DND-41 (cell line): ENCODE measurements around the gene ABCA2.

ENCODE experiments used
- ATAC-seq: fragments of 200-7000 bp; cut with Tn5 transposase; 3 replicates; pipeline ENCODE4 v1.9.1; 2021; ENCODE audit warnings: low read depth; ENCODE audit not compliant: insufficient read depth
- DNase-seq: peaks from one replicate; pipeline ENCODE4 v3.0.0-alpha.2; 2020
- H2AFZ ChIP-seq: 2 replicates; pipeline ENCODE4 v1.6.0; 2012; ENCODE audit warnings: low read depth, low read length
- H3K27ac ChIP-seq: 2 replicates; pipeline ENCODE4 v1.5.1; 2012; ENCODE audit warnings: low read length, inconsistent platforms
- H3K27me3 ChIP-seq: fragments of 200-600 bp; sonication (generic); 2 replicates; pipeline ENCODE4 v1.6.0; 2012; ENCODE audit warnings: low read length, mild to moderate bottlenecking, inconsistent platforms; ENCODE audit not compliant: insufficient read depth, poor library complexity
- H3K36me3 ChIP-seq: 2 replicates; pipeline ENCODE4 v1.5.1; 2012; ENCODE audit warnings: low read length, inconsistent platforms; ENCODE audit not compliant: insufficient read depth
- H3K4me1 ChIP-seq: 2 replicates; pipeline ENCODE4 v1.5.1; 2012; ENCODE audit warnings: mild to moderate bottlenecking, low read length; ENCODE audit not compliant: insufficient read depth
- H3K4me2 ChIP-seq: 2 replicates; pipeline ENCODE4 v1.6.0; 2012; ENCODE audit warnings: mild to moderate bottlenecking, moderate library complexity, low read length, inconsistent platforms; ENCODE audit not compliant: insufficient read depth
- H3K4me3 ChIP-seq, 2 experiments: fragments of 200-600 bp in 1 of 2; shearing (Covaris generic) in 1 of 2; 2 replicates each; pipeline ENCODE4 v1.5.1; 2012 to 2016; ENCODE audit warnings: inconsistent platforms in 2 of 2, low read length in 2 of 2, mild to moderate bottlenecking in 2 of 2, low read depth in 1 of 2, moderate library complexity in 1 of 2
- H3K79me2 ChIP-seq: 2 replicates; pipeline ENCODE4 v1.6.0; 2012; ENCODE audit warnings: low read length, inconsistent platforms; ENCODE audit not compliant: insufficient read depth
- H3K9ac ChIP-seq: 2 replicates; pipeline ENCODE4 v1.6.0; 2012; ENCODE audit warnings: low read depth, mild to moderate bottlenecking, inconsistent platforms, low read length, moderate library complexity
- H3K9me3 ChIP-seq: 2 replicates; pipeline ENCODE4 v1.5.1; 2012; ENCODE audit warnings: low read length, moderate library complexity, mild to moderate bottlenecking, inconsistent platforms; ENCODE audit not compliant: insufficient read depth, severe bottlenecking
- H4K20me1 ChIP-seq: 2 replicates; pipeline ENCODE4 v1.6.0; 2012; ENCODE audit warnings: low read length; ENCODE audit not compliant: insufficient read depth
- CTCF ChIP-seq: IDR thresholded peaks from 2 replicates; pipeline ENCODE4 v1.5.1; 2012; ENCODE audit warnings: borderline replicate concordance, low read length, moderate library complexity, mild to moderate bottlenecking; ENCODE audit not compliant: poor library complexity, severe bottlenecking; ENCODE audit errors: extremely low read depth
- EZH2 ChIP-seq: IDR thresholded peaks from 3 replicates; pipeline ENCODE4 v1.6.1; 2012; ENCODE audit warnings: borderline replicate concordance, low read depth, mild to moderate bottlenecking, moderate library complexity, low read length, inconsistent platforms; ENCODE audit not compliant: severe bottlenecking

ABCA2 gene

DNA sequence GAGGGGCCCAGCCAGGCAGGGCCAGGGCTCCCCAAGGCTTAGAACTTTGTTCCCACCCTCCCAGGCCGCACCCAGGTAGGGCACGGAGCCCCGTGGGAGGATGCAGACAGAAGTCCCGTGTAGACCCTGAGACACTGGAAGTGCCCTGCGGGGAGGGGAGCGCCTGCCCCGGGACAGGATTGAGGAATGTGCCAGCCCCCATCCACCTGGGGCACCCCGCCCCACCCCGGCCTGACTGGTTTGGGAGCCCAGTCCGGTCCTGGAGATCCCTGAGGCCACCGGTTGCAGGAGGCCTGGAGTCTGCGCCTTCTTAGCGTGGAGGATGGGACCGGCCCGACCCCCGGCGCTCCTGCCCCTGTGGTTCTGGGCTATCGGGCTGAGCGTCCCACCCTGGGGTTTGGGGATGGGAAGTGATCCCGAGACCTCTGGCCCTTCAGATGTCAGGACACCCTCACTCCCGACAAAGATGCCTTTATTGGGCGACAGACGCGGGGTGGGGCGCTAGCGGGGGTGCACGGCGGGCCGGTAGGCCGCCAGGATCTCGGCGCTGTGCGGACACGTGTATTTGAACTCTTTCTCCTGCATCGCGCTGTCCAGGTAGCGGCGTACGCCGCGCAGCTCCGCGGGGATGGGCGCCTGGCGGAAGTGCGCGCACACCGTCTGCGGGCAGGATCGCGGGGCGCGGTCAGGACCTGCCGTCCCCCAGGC lies 33.7 kb downstream of the ABCA2 start:
- Histone ChIP-seq H3K27me3 (peaks cover 2% of the 10 kb centered on the region), H3K9ac (0 out of 2 replicates have a peak overlapping the region, but pooled peaks have one; percentile 88), H3K27ac (no peak overlapping the region), H4K20me1 (peaks cover 26% of the 10 kb centered on the region), H3K9me3 (no peaks in the 10 kb centered on the region), H3K36me3 (peaks cover 12% of the 10 kb centered on the region), H3K79me2 (peaks cover 16% of the 10 kb centered on the region), H3K4me3 (no peak overlapping the region), H3K4me2 (no peak overlapping the region), H2AFZ (no peak overlapping the region), H3K4me1 (peaks cover 16% of the 10 kb centered on the region)
- no peak for DNase-seq
- no peak for ATAC-seq
- TF ChIP-seq EZH2 (no peak), CTCF (no peak)

DNA sequence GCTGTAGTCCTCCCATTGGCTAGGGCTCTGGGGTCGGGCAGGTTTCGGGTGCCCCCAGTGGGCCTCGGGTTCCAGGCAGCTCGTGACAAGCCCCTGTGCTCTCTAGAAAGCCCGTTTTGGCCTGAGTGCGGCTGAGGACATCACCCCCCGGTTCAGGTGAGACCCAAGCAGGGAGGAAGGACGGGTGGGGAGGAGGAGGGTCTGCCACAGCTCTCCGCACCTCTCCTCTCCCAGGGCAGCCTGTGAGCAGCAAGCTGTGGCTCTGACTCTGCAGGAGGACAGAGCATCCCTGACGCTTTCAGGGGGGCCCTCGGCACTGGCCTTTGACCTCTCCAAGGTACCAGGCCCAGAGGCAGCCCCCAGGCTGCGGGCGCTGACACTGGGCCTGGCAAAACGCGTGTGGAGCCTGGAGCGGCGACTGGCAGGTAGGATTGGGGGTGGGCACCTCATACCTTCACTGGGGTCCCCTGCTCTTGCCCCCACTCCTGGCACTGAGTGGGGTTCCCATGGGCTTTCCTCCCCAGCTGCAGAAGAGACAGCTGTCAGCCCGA lies 35.1 kb downstream of the ABCA2 start:
- Histone ChIP-seq H3K4me1 (peaks cover 16% of the 10 kb centered on the region), H3K4me2 (peak overlapping the region; percentile 98), H3K79me2 (peaks cover 16% of the 10 kb centered on the region), H4K20me1 (peaks cover 26% of the 10 kb centered on the region), H3K4me3 (peak overlapping the region; percentile 58 to 76), H3K9me3 (no peaks in the 10 kb centered on the region), H3K36me3 (peaks cover 12% of the 10 kb centered on the region), H3K27ac (peak overlapping the region; percentile 75), H2AFZ (peak overlapping the region; percentile 69), H3K9ac (peak overlapping the region; percentile 88), H3K27me3 (peaks cover 2% of the 10 kb centered on the region)
- ATAC-seq (no peak; the same call in 2 of the 3 replicates), DNase-seq (no peak)
- TF ChIP-seq EZH2 (no peak), CTCF (peak; percentile 16)

GRCh38 chr9:136991993-136992818 lies 35.8 kb downstream of the ABCA2 start, which contains the start of gene PAXX:
TSS of gene PAXX (plus strand) at chr9:136992422. CDS start at chr9:136992444, 22 bp downstream.
- H3K27ac ChIP-seq, result peak within 1 kb of the TSS; percentile 75

More at GRCh38 chr9:136991993-136992818, 35.8 kb downstream of the ABCA2 start, which contains the start of gene PAXX:
- peak within 1 kb of the TSS; percentile 98 for H3K4me2 ChIP-seq
- peak within 1 kb of the TSS; percentile 88 for H3K9ac ChIP-seq
- H4K20me1 ChIP-seq, result peaks cover 26% of the 10 kb centered on the region
- peak within 1 kb of the TSS; percentile 69 for H2AFZ ChIP-seq
- H3K36me3 ChIP-seq, result peaks cover 12% of the 10 kb centered on the region
- no peaks in the 10 kb centered on the region for H3K9me3 ChIP-seq
- H3K79me2 ChIP-seq, result peaks cover 16% of the 10 kb centered on the region
- peak; percentile 88 for ATAC-seq
- H3K4me1 ChIP-seq, result peaks cover 16% of the 10 kb centered on the region
- H3K4me3 ChIP-seq, result peak within 1 kb of the TSS; percentile 58 to 76
- H3K27me3 ChIP-seq, result peaks cover 2% of the 10 kb centered on the region
- DNase-seq, result peak; percentile 92
- TF ChIP-seq CTCF (no peak), EZH2 (no peak)
